ENCODE results near the gene CDYL2.

Gene CDYL2

DNA sequence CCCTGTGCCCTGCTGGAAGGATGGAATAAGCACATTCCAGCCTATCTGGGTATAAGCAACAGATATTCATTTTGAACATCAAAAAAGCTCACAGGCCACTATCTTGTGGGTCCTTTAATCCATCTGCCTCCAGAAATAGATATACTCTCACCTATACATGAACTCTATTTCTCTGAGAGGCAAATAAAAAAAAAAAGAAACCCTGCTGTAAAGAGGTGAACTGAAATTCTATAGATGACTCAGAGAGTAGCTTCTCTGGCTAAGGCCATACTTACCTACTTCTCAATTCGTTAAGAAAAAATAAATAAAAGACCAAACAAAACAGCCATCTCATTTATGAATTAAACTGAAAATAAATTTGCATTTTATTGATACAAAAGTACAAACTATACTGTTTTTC, 177.3 kb downstream of the CDYL2 start:
- no peak overlapping the region for H3K27ac ChIP-seq
- TF ChIP-seq, protein P1, sequence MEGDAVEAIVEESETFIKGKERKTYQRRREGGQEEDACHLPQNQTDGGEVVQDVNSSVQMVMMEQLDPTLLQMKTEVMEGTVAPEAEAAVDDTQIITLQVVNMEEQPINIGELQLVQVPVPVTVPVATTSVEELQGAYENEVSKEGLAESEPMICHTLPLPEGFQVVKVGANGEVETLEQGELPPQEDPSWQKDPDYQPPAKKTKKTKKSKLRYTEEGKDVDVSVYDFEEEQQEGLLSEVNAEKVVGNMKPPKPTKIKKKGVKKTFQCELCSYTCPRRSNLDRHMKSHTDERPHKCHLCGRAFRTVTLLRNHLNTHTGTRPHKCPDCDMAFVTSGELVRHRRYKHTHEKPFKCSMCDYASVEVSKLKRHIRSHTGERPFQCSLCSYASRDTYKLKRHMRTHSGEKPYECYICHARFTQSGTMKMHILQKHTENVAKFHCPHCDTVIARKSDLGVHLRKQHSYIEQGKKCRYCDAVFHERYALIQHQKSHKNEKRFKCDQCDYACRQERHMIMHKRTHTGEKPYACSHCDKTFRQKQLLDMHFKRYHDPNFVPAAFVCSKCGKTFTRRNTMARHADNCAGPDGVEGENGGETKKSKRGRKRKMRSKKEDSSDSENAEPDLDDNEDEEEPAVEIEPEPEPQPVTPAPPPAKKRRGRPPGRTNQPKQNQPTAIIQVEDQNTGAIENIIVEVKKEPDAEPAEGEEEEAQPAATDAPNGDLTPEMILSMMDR (conservative IDR thresholded peaks at IDR 0.05) = no peak

DNA sequence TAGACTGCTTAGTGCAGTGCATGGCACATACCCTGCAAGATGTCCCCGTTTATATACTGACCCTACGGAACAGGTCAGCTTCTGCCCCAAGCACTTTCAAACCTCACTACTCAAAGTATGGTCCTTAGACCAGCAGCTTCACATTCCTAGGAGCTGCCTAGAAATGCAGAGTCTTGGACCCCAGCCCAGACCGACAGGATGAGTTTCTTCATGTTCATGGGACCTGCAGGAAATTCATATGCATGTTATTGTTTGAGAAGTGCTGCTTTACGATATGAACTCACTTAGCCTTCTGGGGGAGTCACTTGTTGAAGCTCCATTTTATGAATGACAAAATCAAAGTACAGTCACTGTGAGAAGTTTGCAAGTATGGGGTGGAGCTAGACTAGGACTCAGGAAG, 181.0 kb downstream of the CDYL2 start:
- no peak overlapping the region for H3K27ac ChIP-seq
- TF ChIP-seq, protein P1 (conservative IDR thresholded peaks at IDR 0.05) = no peak

DNA sequence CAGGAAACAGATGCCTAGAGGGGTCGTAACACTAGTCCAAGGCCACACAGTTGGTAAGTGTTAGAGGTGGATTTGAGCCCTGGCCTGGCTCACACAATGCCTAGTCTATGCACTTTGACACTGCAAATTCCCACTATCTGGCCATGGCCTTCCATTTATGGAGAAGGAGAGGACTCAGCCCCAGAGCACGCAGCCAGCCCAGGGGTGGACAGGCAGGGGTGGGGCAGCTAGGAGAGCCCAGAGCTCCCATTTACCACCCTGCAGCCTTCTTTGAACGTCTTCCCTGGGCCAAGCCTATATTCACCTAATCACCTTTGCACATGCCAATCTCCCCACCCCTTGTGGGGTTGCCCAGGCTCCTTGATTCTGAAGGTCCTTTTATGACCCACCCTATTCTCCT, 182.4 kb downstream of the CDYL2 start:
- TF ChIP-seq, protein P1 (conservative IDR thresholded peaks at IDR 0.05) = no peak
- H3K27ac ChIP-seq = no peak overlapping the region

DNA sequence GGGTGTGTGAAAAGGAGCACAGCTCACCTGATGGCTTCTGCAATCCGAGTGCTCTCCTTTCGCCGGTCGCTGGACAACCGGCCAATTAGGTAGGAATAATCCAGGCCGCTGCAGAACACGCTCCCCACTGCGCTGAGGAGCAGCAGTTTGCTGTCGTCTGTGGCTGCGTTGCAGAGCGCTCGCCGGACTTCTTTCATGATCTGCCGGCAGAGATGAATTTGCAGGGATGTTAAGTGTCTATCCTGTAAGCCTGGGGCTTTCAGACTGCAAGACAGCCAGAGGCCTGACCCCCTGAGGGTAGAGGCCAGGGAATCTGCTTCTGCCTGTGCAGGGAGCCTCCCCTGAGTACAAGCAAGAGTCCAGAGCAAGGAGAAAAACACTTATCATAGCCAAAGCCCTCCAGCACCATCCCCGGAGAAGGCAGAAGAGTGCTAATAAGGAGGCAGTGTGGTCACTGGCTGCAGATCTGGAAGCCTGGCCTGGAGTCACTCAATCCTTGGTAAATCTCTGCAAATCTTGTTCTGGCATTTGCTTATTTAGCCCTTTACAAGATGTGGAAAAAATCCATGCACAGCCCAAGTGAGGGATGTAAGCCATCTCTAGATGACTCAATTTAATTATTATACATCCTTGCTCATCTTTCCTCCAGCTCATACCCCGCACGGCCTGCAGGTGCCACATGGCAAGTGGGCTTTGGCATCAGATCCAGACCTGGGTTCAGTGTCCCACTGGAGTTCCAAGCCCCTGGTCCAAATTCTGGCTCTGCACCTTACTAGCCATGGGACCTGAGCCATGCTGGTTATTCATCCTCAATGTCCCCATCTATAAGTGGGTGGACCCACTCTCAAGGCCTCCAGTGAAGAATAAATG, 183.4 kb downstream of the CDYL2 start:
- TF ChIP-seq, protein P1 (conservative IDR thresholded peaks at IDR 0.05) = no peak
- no peak overlapping the region for H3K27ac ChIP-seq

DNA sequence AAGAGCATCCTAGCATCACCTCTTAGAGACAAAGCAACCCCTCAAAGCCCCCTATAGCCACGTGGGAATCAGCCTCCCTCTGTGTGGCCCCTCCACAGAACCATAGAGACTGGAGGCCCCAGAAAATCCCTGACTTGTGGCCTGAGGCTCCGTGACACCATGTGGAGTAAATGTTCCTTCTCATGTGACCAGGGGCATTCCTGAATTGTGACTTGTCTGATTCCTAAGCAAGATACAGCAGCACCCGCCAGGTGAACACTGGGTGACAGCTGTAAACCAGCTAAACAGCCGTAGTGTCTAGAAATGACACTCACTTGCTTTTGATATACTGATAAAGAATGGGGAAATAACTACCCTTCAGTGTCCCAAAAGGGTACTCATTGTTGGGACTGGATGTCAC, 184.6 kb downstream of the CDYL2 start:
- H3K27ac ChIP-seq = no peak overlapping the region
- TF ChIP-seq, protein P1 (conservative IDR thresholded peaks at IDR 0.05) = no peak

DNA sequence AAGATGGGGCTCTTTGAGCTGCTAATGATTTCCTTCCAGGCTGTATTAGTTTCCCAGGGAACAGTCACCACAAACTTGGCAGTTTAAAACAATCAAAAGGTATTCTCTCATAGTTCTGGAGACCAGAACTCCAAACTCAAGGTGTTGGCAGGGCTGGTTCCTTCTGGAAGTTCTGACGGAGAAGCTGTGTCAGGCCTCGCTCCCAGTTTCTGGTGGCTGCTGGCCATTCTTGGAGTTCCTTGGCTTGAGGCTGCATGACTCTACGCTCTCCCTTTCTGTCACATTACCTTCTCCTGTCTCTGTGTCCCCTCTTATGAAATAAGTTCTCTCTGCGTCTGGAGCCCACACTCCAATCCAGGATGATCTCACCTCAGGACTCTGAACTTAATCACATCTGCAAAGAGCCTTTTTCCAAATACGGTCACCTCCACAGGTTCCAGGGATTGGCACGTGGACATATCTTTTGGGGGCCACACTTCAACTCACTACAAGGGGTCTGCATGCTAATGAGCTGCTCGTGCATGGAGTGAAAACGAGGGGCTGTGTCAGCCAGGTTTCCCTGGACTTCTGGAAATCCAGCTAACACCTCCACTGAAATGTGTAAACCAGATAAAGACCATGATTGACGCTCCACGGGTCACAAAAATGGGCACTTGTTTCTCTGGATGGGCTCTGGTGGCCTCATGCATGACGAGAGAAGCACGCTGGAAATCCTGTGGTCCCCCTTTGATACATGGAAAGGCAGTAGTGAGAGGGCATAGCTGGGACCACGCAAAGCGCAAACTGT, 185.3 kb downstream of the CDYL2 start:
- H3K27ac ChIP-seq = no peak overlapping the region
- TF ChIP-seq, protein P1 (conservative IDR thresholded peaks at IDR 0.05) = no peak

DNA sequence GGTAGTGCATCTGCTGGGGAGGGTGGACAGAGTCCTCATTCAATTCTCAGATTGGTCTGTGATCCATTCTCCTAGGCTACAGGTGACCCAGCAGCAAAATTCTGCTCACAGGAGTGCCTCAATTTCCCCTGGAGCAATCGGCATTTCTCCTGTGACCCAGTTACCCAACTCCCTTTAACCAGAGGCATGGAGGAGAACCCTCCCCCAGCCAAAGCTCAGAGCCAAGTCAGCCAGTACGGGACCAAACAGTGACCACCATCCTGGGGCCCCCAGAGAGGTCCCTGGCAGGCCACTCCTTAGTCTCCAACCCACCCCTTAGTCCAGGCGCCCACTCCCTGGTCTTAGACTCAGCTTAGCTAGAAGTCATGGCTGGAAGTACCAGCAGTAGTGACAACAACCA, 188.0 kb downstream of the CDYL2 start:
- TF ChIP-seq, protein P1 (conservative IDR thresholded peaks at IDR 0.05) = no peak
- H3K27ac ChIP-seq = no peak overlapping the region

All from VCaP (cell line).